GDM1 (cell line): ENCODE measurements around the gene DOCK9.

Experiments
- DNase-seq: peaks from one replicate; lab custom pipeline; 2025; lab: John Stamatoyannopoulos, UW

DOCK9 gene

GRCh38 chr13:98848746-98849145 lies 129.1 kb downstream of the DOCK9 start:
- no peak for DNase-seq

GRCh38 chr13:98847780-98848179 lies 130.1 kb downstream of the DOCK9 start:
- DNase-seq, result no peak

GRCh38 chr13:98846986-98847385 lies 130.9 kb downstream of the DOCK9 start:
- no peak for DNase-seq

- no peak for DNase-seq
Observed at GRCh38 chr13:98846521-98846920, 131.3 kb downstream of the DOCK9 start.

- DNase-seq, result no peak
Observed at GRCh38 chr13:98845742-98846141, 132.1 kb downstream of the DOCK9 start.

- no peak for DNase-seq
Observed at GRCh38 chr13:98844021-98844420, 133.8 kb downstream of the DOCK9 start.

- DNase-seq, result no peak
Observed at GRCh38 chr13:98843482-98843877, 134.4 kb downstream of the DOCK9 start.

- peak; percentile 64 for DNase-seq
Observed at GRCh38 chr13:98842858-98843481, 134.9 kb downstream of the DOCK9 start.

GRCh38 chr13:98842070-98842469 lies 135.8 kb downstream of the DOCK9 start:
- DNase-seq, result no peak

GRCh38 chr13:98839856-98840769 lies 137.8 kb downstream of the DOCK9 start:
- peak; percentile 13 for DNase-seq

- no peak for DNase-seq
Observed at GRCh38 chr13:98838776-98839175, 139.1 kb downstream of the DOCK9 start.

- DNase-seq, result no peak
Observed at GRCh38 chr13:98837896-98838295, 140.0 kb downstream of the DOCK9 start.

- no peak for DNase-seq
Observed at GRCh38 chr13:98835156-98835555, 142.7 kb downstream of the DOCK9 start.

GRCh38 chr13:98834254-98834960 lies 143.5 kb downstream of the DOCK9 start:
- no peak for DNase-seq

GRCh38 chr13:98831236-98831635 lies 146.6 kb downstream of the DOCK9 start:
- DNase-seq, result no peak

- DNase-seq, result no peak
Observed at GRCh38 chr13:98829541-98829940, 148.3 kb downstream of the DOCK9 start.

- no peak for DNase-seq
Observed at GRCh38 chr13:98828614-98829013, 149.2 kb downstream of the DOCK9 start.

- no peak for DNase-seq
Observed at GRCh38 chr13:98827449-98827848, 150.4 kb downstream of the DOCK9 start.

GRCh38 chr13:98826146-98826545 lies 151.7 kb downstream of the DOCK9 start:
- DNase-seq, result no peak

GRCh38 chr13:98825659-98826058 lies 152.2 kb downstream of the DOCK9 start:
- no peak for DNase-seq

- DNase-seq, result no peak
Observed at GRCh38 chr13:98824376-98825160, 153.3 kb downstream of the DOCK9 start.

- no peak for DNase-seq
Observed at GRCh38 chr13:98823442-98823841, 154.4 kb downstream of the DOCK9 start.
